Activated B cell treated with CpG ODN at 0.5 μM for 24 hours (primary cell): ENCODE measurements around the gene HK3. TPM values are rescaled to one million over a fixed set of nuclear protein-coding genes. Genes with fewer than 3 reads are reported as not detected.

ENCODE experiments used
- ATAC-seq: fragments of 200-7000 bp; cut with Tn5 transposase; one replicate; pipeline ENCODE4 v1.10.0; 2021; ENCODE audit warnings: low read depth, mild to moderate bottlenecking, moderate library complexity
- CTCF ChIA-PET: fragments of 350-600 bp; sonication (Branson Sonifier 250); formaldehyde crosslinking; loops from one replicate; lab custom pipeline; 2021; ENCODE audit warnings: antibody characterized with exemption; lab: Charles Lee
- POLR2A ChIA-PET: fragments of 350-600 bp; sonication (Branson Sonifier 250); formaldehyde crosslinking; loops from one replicate; lab custom pipeline; 2021; ENCODE audit warnings: antibody characterized with exemption; lab: Charles Lee
- DNase-seq: peaks from one replicate; pipeline ENCODE4 v3.0.0; 2022
- H3K27ac Mint-ChIP-seq: one replicate; pipeline ENCODE4 v1.8.0; 2020; ENCODE audit warnings: mixed read lengths
- H3K27me3 Mint-ChIP-seq: one replicate; pipeline ENCODE4 v1.8.0; 2021; ENCODE audit warnings: mixed read lengths
- H3K36me3 Mint-ChIP-seq: one replicate; pipeline ENCODE4 v1.8.0; 2021; ENCODE audit warnings: low read depth, mixed read lengths
- H3K4me1 Mint-ChIP-seq: one replicate; pipeline ENCODE4 v1.8.0; 2021; ENCODE audit warnings: mixed read lengths
- H3K4me3 Mint-ChIP-seq: one replicate; pipeline ENCODE4 v1.8.0; 2020; ENCODE audit warnings: mild to moderate bottlenecking, mixed read lengths
- H3K9me3 Mint-ChIP-seq: one replicate; pipeline ENCODE4 v1.8.0; 2020; ENCODE audit warnings: mixed read lengths
- CTCF ChIP-seq: fragments of 200-600 bp; IDR thresholded peaks from one replicate; pipeline ENCODE4 v1.8.0; 2022; ENCODE audit warnings: antibody characterized with exemption, mild to moderate bottlenecking
- intact Hi-C: fragments of 100-400 bp; cut with micrococcal nuclease; formaldehyde crosslinking; loops from one replicate; pipeline ENCODE4 v1.15.1; 2024
- total RNA-seq: library from RNA; stranded (reverse); gene quantifications from 2 replicates; pipeline ENCODE4 v1.2.3, GENCODE V29; 2022

The HK3 gene
- total RNA-seq, 1 donor from 2014 or later, result 0.55 TPM

DNA sequence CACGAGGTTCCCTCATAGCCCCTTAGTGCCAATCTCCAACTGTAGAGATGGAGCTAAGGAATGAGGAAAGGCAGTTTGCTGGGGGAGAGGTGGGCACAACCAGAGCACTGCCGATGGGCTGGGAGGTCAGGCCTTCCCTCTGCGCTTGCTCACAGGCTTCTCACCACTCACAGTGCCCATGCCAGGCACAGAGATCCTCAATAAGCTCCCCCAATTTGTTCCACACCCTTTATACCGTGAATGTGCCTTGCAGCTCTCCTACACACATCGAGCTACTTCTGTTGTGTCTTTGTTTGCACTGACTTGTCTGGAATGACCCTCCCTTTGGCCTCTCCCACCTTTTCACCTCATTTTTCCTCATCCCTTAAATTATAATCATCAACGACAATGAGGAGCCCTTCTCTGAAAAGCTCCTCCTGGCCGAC lies 1.6 kb upstream of the HK3 start:
- intact Hi-C loops, result no loop called here
- Mint-ChIP-seq H3K27ac (no peak overlapping the region), H3K4me1 (peaks cover 13% of the 10 kb centered on the region), H3K9me3 (no peaks in the 10 kb centered on the region), H3K4me3 (no peak overlapping the region), H3K27me3 (no peaks in the 10 kb centered on the region), H3K36me3 (peaks cover 28% of the 10 kb centered on the region)
- TF ChIP-seq CTCF, result no peak
- POLR2A ChIA-PET, result no interaction called here
- no peak for DNase-seq
- ATAC-seq, result no peak
- CTCF ChIA-PET, result interaction anchor here (1.3 kb wide), 1 partner anchor 240 kb away, joined by 3 read pairs; no protein-coding TSS in a partner anchor

GRCh38 chr5:176899946-176900779 lies 1.0 kb upstream of the HK3 start:
- ChIA-PET CTCF (interaction anchor here (0.9 to 1.3 kb wide), 2 partner anchors 239 to 240 kb away, joined by 3 read pairs; no protein-coding TSS in a partner anchor), POLR2A (no interaction called here)
- intact Hi-C loops, result no loop called here
- H3K4me3 Mint-ChIP-seq, result no peak overlapping the region
- peaks cover 22% of the 10 kb centered on the region for H3K36me3 Mint-ChIP-seq
- no peaks in the 10 kb centered on the region for H3K9me3 Mint-ChIP-seq
- no peak overlapping the region for H3K27ac Mint-ChIP-seq
- no peaks in the 10 kb centered on the region for H3K27me3 Mint-ChIP-seq
- ATAC-seq (no peak), DNase-seq (no peak)
- peaks cover 13% of the 10 kb centered on the region for H3K4me1 Mint-ChIP-seq
- TF ChIP-seq CTCF, result no peak

- no peak for ATAC-seq
- H3K27me3 Mint-ChIP-seq, result no peaks in the 10 kb centered on the region
- intact Hi-C loops, result no loop called here
- H3K4me3 Mint-ChIP-seq, result no peak overlapping the region
- no peak for TF ChIP-seq CTCF
- peaks cover 13% of the 10 kb centered on the region for H3K4me1 Mint-ChIP-seq
- DNase-seq, result no peak
- H3K27ac Mint-ChIP-seq, result no peak overlapping the region
- CTCF ChIA-PET, result no interaction called here
- POLR2A ChIA-PET, result no interaction called here
- H3K36me3 Mint-ChIP-seq, result no peaks in the 10 kb centered on the region
- H3K9me3 Mint-ChIP-seq, result no peaks in the 10 kb centered on the region
Measured at GRCh38 chr5:176897263-176897662, 1.9 kb downstream of the HK3 start.

DNA sequence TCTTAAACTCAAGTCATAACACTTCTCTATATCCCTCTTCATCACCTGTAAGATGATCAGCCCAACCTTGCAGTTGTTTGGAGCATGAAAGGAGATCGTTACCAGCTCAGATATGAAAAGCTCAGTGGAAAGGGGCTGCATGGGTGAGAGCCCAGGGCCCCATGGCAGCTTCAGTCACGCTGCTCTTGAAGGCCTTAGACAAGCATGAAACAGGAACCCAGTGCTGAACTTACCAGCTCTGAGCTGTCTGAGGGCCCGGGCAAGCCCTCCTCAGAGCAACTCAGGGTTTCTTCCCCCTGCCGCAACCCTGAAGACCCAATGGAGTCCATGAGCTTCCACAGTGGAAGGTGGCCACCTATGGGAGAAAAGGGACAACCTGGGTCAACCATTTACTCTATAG lies 3.3 kb downstream of the HK3 start:
- Mint-ChIP-seq H3K9me3 (no peaks in the 10 kb centered on the region), H3K36me3 (no peaks in the 10 kb centered on the region), H3K4me3 (no peak overlapping the region), H3K27ac (no peak overlapping the region), H3K27me3 (peaks cover 9% of the 10 kb centered on the region), H3K4me1 (peaks cover 11% of the 10 kb centered on the region)
- TF ChIP-seq CTCF, result no peak
- POLR2A ChIA-PET, result no interaction called here
- ATAC-seq (no peak), DNase-seq (no peak)
- CTCF ChIA-PET, result no interaction called here
- intact Hi-C loops, result no loop called here

DNA sequence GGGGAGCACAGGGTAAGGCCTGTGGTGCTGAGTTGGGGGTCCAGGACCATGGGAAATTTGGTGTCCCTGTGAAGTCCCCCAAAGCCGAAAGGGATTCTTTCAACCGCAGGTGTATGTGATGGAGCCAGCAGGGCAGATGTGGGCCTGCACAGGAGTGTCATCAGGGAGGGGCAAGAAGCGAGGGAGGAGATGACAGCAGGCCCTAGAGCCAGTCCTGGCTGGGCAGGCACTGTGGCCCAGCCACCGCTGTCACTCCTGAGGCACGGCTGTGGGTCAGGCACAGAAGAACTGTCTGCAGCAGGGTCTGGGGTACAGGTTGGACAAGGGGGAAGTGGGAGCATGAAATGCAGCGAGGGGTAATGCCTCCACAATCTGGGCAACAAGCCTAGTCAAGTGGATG lies 4.8 kb downstream of the HK3 start:
- Mint-ChIP-seq H3K9me3 (no peaks in the 10 kb centered on the region), H3K27ac (no peak overlapping the region), H3K4me1 (peaks cover 6% of the 10 kb centered on the region), H3K27me3 (peaks cover 9% of the 10 kb centered on the region), H3K4me3 (no peak overlapping the region), H3K36me3 (no peaks in the 10 kb centered on the region)
- ChIA-PET POLR2A (interaction anchor here (0.7 kb wide), 1 partner anchor 71 kb away, joined by 5 read pairs; no protein-coding TSS in a partner anchor), CTCF (no interaction called here)
- DNase-seq (no peak), ATAC-seq (no peak)
- intact Hi-C loops, result no loop called here
- no peak for TF ChIP-seq CTCF
